CD4-positive, CD25-positive, alpha-beta regulatory T cell (primary cell): ENCODE measurements around the gene CLINT1. TPM values are rescaled to one million over a fixed set of nuclear protein-coding genes. Genes with fewer than 3 reads are reported as not detected.

ENCODE experiments used
- ATAC-seq, 2 donors: fragments of 150-1000 bp; cut with Tn5 transposase; one replicate each; pipeline ENCODE4 v1.10.0; 2021; ENCODE audit warnings: low read depth in 2 of 2, moderate number of reproducible peaks in 2 of 2, moderate library complexity in 1 of 2
- DNase-seq, 3 donors: peaks; one replicate each; pipeline versions ENCODE4 v3.0.0 to v3.0.0-alpha.2; 2012 to 2022; ENCODE audit warnings: mixed read lengths in 1 of 3
- H3K27ac ChIP-seq: one replicate; pipeline ENCODE4 v1.7.0; 2013; ENCODE audit warnings: mild to moderate bottlenecking, low read length; ENCODE audit not compliant: insufficient read depth, poor library complexity, severe bottlenecking
- H3K27me3 ChIP-seq: one replicate; pipeline ENCODE4 v1.7.0; 2013; ENCODE audit warnings: low read length; ENCODE audit not compliant: control insufficient read depth, insufficient read depth
- H3K36me3 ChIP-seq: one replicate; pipeline ENCODE4 v1.7.0; 2013; ENCODE audit warnings: mild to moderate bottlenecking, low read length, moderate library complexity; ENCODE audit not compliant: control insufficient read depth, insufficient read depth
- H3K4me1 ChIP-seq: 2 replicates; pipeline ENCODE4 v1.7.0; 2013; ENCODE audit warnings: mild to moderate bottlenecking, low read length; ENCODE audit not compliant: insufficient read depth, control insufficient read depth, poor library complexity, severe bottlenecking
- H3K4me3 ChIP-seq: one replicate; pipeline ENCODE4 v1.7.0; 2013; ENCODE audit warnings: low read depth, mild to moderate bottlenecking, low read length, moderate library complexity
- H3K9me3 ChIP-seq, 2 experiments: 1 replicate in 1 of 2; 2 replicates in 1 of 2; pipeline ENCODE4 v1.7.0; 2013; ENCODE audit warnings: low read length in 2 of 2, mild to moderate bottlenecking in 1 of 2, moderate library complexity in 1 of 2; ENCODE audit not compliant: control insufficient read depth in 2 of 2
- H3K27ac Mint-ChIP-seq, 3 donors: one replicate each; pipeline ENCODE4 v1.8.0; 2020 to 2022; ENCODE audit warnings: mild to moderate bottlenecking in 3 of 3, mixed read lengths in 3 of 3, moderate library complexity in 2 of 3
- H3K27me3 Mint-ChIP-seq: one replicate; pipeline ENCODE4 v1.8.0; 2022; ENCODE audit warnings: mild to moderate bottlenecking, mixed read lengths
- H3K36me3 Mint-ChIP-seq: one replicate; pipeline ENCODE4 v1.8.0; 2020; ENCODE audit warnings: mixed read lengths
- H3K4me1 Mint-ChIP-seq, 4 donors: one replicate each; pipeline ENCODE4 v1.8.0; 2020 to 2022; ENCODE audit warnings: mixed read lengths in 4 of 4, mild to moderate bottlenecking in 1 of 4
- H3K4me3 Mint-ChIP-seq, 4 donors: one replicate each; pipeline ENCODE4 v1.8.0; 2020 to 2022; ENCODE audit warnings: mild to moderate bottlenecking in 4 of 4, mixed read lengths in 4 of 4, moderate library complexity in 3 of 4
- H3K9me3 Mint-ChIP-seq, 7 donors: one replicate each; pipeline ENCODE4 v1.8.0; 2020 to 2022; ENCODE audit warnings: mixed read lengths in 7 of 7, mild to moderate bottlenecking in 3 of 7, moderate library complexity in 2 of 7
- polyA plus RNA-seq, 4 donors: library from polyadenylated mRNA; unstranded; fragments of 300-500 nt; fragmentation: Illumina TruSeq; gene quantifications; one replicate each; pipeline ENCODE4 v1.2.3, GENCODE V29; 2021
- total RNA-seq: library from RNA; stranded (reverse); gene quantifications from one replicate; pipeline ENCODE4 v1.2.3, GENCODE V29; 2022

Gene CLINT1
- total and polyA plus RNA-seq, 5 donors from 2014 or later, result 93.2 to 126 (median 111) TPM

DNA sequence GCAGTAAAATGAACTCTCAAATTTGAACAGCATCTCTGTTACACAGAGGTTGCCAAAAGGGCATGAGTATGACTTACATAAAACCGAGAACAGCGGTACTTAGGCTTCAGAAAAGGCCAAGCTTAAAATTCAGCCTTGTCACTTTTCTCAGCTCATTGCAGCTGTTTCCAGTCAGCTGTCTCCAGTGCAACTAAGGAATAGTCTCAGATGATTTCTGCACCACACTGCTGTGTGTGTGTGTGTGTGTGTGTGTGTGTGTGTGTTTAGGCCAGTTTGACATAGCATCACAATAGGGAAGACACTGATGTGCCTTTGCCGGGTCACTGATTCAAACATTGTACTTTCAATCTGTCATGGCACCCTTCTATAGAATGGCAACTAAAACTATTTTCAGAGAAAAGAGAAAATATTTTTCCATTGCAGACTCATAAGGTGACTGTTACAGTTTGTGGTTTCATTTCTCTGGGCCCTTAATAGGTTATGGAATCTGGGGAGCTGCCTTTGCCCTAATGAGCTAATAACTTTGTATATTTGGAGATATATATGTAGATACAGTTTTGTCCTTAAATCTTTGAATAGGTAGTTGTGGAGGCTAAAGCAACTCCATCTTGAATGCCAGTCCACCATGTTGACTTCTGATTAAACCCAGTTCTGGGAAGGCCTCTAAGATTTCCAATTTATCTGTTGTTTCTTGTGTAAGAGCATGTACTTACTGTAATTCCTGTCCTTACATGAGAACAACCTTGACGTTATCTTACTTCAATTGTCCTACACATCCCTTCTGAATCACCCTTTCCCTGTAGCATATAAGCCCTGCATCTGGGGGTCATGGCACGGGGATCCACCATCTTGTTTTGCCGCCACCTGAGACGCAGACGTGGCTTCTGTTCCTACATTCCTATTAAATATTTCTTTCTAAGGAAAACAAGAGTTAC lies 110.9 kb downstream of the CLINT1 start:
- H3K36me3 Mint-ChIP-seq, result peaks cover 3% of the 10 kb centered on the region
- Histone ChIP-seq H3K4me3 (no peak overlapping the region), H3K9me3 (no peaks in the 10 kb centered on the region), H3K36me3 (peaks cover 7% of the 10 kb centered on the region), H3K4me1 (peaks cover 16% of the 10 kb centered on the region), H3K27me3 (no peaks in the 10 kb centered on the region), H3K27ac (no peak overlapping the region)
- ATAC-seq, result no peak
- H3K27ac Mint-ChIP-seq, result peak overlapping the region in 1 of 3 donors; percentile 7
- peak in 1 of 3 donors; percentile 19 for DNase-seq
- peak overlapping the region in 1 of 4 donors; percentile 17 for H3K4me3 Mint-ChIP-seq
- no peaks in the 10 kb centered on the region for H3K27me3 Mint-ChIP-seq
- no peaks in the 10 kb centered on the region for H3K9me3 Mint-ChIP-seq
- H3K4me1 Mint-ChIP-seq, result peaks cover 13 to 45% (median 28%) of the 10 kb centered on the region in 4 donors

DNA sequence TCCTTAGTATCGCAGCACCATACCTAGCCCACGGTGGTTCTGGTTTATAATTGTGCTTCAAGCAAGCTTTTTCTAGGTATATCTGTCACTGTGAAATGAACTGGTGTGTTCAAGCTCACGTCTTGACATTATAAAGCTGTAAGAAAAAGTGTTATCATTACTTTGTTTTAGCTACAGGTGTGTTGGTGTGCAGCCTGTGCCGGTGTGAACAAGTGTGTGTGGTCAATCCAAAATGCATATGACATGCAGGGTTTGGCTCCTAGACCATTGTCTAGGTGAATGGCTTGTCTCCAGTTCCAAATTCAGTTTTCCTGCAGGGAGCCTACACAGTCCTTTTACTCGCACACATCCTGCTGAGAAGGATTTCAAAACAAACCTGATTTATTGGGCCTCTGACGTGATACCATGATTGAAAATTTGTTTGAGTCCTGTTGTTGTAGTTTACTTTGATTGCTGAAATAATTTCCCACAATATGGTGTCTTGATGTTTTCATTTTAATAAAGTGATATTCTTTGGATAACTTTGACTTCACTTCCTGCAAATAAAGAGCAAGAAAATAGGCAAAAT lies 111.7 kb downstream of the CLINT1 start:
- no peaks in the 10 kb centered on the region for H3K27me3 Mint-ChIP-seq
- no peaks in the 10 kb centered on the region for H3K36me3 Mint-ChIP-seq
- no peaks in the 10 kb centered on the region for H3K9me3 ChIP-seq
- H3K27ac Mint-ChIP-seq, result no peak overlapping the region
- peaks cover 6% of the 10 kb centered on the region for H3K36me3 ChIP-seq
- H3K27me3 ChIP-seq, result no peaks in the 10 kb centered on the region
- no peak for ATAC-seq
- no peak overlapping the region for H3K27ac ChIP-seq
- DNase-seq, result no peak
- H3K4me1 Mint-ChIP-seq, result peaks cover 18 to 50% (median 31%) of the 10 kb centered on the region in 4 donors
- no peaks in the 10 kb centered on the region for H3K9me3 Mint-ChIP-seq
- H3K4me1 ChIP-seq, result peaks cover 18% of the 10 kb centered on the region
- peak overlapping the region in 1 of 4 donors; percentile 29 for H3K4me3 Mint-ChIP-seq
- H3K4me3 ChIP-seq, result no peak overlapping the region

DNA sequence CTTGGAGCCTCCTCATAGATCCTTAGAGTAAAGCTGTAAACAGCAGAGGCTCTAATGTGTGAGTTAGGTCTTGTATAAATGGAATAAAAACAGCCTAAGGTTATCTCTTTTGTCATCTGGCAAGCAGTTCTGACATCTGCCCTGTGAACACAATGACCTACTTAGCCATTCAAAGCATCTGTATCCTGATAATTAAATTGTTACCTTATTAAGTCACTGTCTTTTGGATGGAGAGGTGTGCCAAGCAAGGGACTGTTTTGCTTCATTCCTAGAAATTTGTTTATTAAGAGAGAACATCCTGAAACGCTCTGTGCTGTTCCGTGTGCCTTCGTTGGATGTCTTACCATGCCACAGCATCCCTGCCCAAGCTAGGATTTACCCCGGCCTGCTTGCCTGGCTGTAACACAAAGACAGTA lies 113.9 kb downstream of the CLINT1 start:
- no peaks in the 10 kb centered on the region for H3K27me3 Mint-ChIP-seq
- peaks cover 14 to 56% (median 37%) of the 10 kb centered on the region in 4 donors for H3K4me1 Mint-ChIP-seq
- H3K4me3 Mint-ChIP-seq, result peak overlapping the region; percentile 92 to 97 (median 94)
- DNase-seq (no peak), ATAC-seq (no peak)
- H3K4me1 ChIP-seq, result peaks cover 18% of the 10 kb centered on the region
- H3K4me3 ChIP-seq, result peak overlapping the region; percentile 65
- no peaks in the 10 kb centered on the region for H3K36me3 ChIP-seq
- H3K27ac ChIP-seq, result no peak overlapping the region
- no peaks in the 10 kb centered on the region for H3K36me3 Mint-ChIP-seq
- no peaks in the 10 kb centered on the region for H3K9me3 ChIP-seq
- H3K27me3 ChIP-seq, result no peaks in the 10 kb centered on the region
- H3K27ac Mint-ChIP-seq, result peak overlapping the region in 1 of 3 donors; percentile 88
- no peaks in the 10 kb centered on the region for H3K9me3 Mint-ChIP-seq

DNA sequence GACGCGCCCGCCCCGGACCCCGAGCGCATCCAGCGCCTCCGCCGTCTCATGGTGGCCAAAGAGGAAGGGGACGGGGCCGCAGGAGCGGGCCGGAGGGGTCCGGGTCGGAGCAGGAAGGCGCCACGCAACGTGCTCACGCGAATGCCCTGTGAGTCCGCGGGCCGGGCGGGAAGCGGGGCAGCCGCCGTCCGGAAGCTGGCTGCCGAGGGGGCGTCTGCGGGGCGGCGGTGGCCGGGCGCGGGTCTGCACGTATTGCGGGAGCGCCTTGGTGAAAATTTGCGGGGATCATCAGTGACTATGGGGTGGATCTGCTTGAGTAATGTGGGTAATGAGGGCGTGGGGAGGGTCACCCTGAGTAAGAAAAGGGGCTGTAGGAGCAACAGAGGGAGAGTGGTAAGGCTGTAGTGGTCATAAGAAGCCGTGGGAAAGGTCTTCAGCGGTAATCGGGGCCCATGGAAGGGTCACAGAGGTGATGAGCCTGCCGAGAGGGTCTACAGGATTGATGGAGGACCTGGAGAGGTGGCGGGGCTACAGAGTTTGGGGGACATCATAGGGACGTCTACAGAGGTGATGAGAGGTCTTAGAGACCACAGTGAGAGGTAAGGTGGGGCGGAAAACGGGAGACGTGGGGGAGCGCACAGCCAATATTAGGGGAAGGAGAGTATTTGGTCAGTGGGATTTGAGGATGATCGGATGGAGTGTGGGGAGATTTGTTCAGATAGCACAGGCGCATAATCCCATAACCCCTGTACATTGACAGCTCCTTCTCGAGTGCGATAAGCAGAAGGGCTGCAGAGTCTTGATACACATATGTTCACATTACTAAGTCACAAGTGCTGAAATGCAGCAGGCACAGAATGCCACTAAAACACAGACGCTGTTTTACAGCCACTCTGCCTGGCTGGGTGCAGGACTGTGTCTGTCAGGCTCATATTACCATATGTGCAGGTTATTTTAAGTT lies 114.6 kb downstream of the CLINT1 start:
- no peak overlapping the region for H3K27ac ChIP-seq
- Mint-ChIP-seq H3K4me1 (peaks cover 14 to 53% (median 38%) of the 10 kb centered on the region in 4 donors), H3K27ac (peak overlapping the region; percentile 88 to 98 (median 95)), H3K27me3 (no peaks in the 10 kb centered on the region), H3K4me3 (peak overlapping the region; percentile 92 to 97 (median 94)), H3K36me3 (peaks cover 2% of the 10 kb centered on the region), H3K9me3 (no peaks in the 10 kb centered on the region)
- DNase-seq, result peak in 2 of 3 donors; percentile 17 to 39
- H3K4me3 ChIP-seq, result peak overlapping the region; percentile 65
- no peaks in the 10 kb centered on the region for H3K27me3 ChIP-seq
- ATAC-seq, result no peak
- peaks cover 18% of the 10 kb centered on the region for H3K4me1 ChIP-seq
- no peaks in the 10 kb centered on the region for H3K9me3 ChIP-seq
- peaks cover 1% of the 10 kb centered on the region for H3K36me3 ChIP-seq

DNA sequence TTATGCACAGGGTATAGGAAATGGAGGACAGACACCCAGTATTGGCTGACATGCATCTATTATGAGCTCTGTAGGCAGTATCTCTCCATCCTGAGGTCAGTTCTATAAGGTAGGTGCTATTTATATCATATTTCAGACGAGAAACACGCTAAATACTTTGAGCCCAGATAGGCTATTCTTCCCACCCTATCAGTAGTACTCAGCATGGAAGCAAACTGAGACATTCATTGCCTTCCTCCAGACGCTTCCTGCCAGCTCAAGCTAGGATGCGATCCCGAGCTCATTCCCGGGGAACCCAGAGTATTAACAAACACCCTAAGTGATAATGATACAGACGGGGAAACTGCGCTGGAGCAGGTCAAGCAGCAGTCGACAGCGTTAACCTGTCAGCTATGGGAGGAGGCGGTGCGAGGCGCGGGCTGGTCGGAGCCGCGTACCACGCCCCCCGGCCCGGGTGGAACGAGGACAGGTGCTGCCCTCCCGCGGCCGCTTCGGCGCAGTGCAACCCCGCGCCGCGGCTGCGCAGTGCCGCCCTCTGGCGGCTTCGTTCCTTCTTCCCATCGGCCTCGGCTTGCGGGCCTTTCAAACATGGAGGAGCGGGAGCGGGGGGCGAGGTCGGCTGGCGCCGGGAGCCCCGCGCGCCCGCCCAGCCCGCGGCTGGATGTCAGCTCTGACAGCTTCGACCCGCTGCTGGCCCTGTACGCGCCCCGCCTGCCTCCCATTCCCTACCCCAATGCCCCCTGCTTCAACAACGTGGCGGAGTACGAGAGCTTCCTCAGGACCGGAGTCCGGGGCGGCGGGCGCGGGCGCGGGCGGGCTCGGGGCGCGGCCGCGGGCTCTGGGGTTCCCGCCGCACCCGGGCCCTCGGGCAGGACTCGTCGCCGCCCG lies 115.5 kb downstream of the CLINT1 start, which contains the start of gene LSM11:
TSS of gene LSM11 (plus strand) at position 550 of the 888 bp plus-strand sequence. CDS start at position 589, 39 bp downstream.
- Mint-ChIP-seq H3K27me3 (no peaks in the 10 kb centered on the region), H3K4me3 (peak within 1 kb of the TSS; percentile 93 to 97 (median 94))

DNA sequence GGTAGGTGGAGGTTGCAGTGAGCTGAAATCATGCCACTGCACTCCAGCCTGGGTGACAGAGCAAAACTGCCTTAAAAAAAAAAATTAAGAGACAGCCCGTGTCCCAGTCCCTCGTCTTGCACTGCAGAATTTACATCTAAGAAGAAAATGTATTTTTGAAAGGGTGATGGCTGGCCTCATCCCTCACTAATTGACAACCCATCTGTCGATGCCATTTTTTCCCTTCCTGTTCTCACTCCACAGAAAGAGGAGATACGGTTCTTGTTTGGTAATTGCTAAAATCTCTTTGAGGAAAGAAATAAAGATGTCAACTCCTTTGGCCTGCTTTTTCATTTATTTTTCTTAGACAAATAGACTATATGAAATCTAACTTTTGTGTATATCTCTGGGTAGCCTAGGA lies 117.8 kb downstream of the CLINT1 start:
- peaks cover 18% of the 10 kb centered on the region for H3K4me1 ChIP-seq
- Mint-ChIP-seq H3K9me3 (no peaks in the 10 kb centered on the region), H3K4me3 (peak overlapping the region in 1 of 4 donors; percentile 10), H3K27me3 (no peaks in the 10 kb centered on the region), H3K4me1 (peaks cover 14 to 35% (median 28%) of the 10 kb centered on the region in 4 donors), H3K27ac (no peak overlapping the region), H3K36me3 (peaks cover 21% of the 10 kb centered on the region)
- DNase-seq (no peak), ATAC-seq (no peak)
- no peak overlapping the region for H3K4me3 ChIP-seq
- no peak overlapping the region for H3K27ac ChIP-seq
- no peaks in the 10 kb centered on the region for H3K27me3 ChIP-seq
- H3K36me3 ChIP-seq, result peaks cover 12% of the 10 kb centered on the region
- no peaks in the 10 kb centered on the region for H3K9me3 ChIP-seq

More for the DNA sequence above, 115.5 kb downstream of the CLINT1 start, which contains the start of gene LSM11:
- H3K9me3 Mint-ChIP-seq, result no peaks in the 10 kb centered on the region
- H3K27ac Mint-ChIP-seq, result peak within 1 kb of the TSS; percentile 88 to 98 (median 95)
- H3K4me1 ChIP-seq, result peaks cover 18% of the 10 kb centered on the region
- no peaks in the 10 kb centered on the region for H3K27me3 ChIP-seq
- H3K27ac ChIP-seq, result peak within 1 kb of the TSS; percentile 31
- no peaks in the 10 kb centered on the region for H3K9me3 ChIP-seq
- peaks cover 14 to 53% (median 38%) of the 10 kb centered on the region in 4 donors for H3K4me1 Mint-ChIP-seq
- peaks cover 6% of the 10 kb centered on the region for H3K36me3 ChIP-seq
- H3K36me3 Mint-ChIP-seq, result peaks cover 7% of the 10 kb centered on the region
- peak within 1 kb of the TSS; percentile 70 for H3K4me3 ChIP-seq
- peak; percentile 94 to 97 for ATAC-seq
- DNase-seq, result peak; percentile 83 to 89 (median 88)
